Uterus (tissue), 4 donors: Measurements from ENCODE around the gene ZNF121. TPM values are rescaled to one million over a fixed set of nuclear protein-coding genes. Genes with fewer than 3 reads are reported as not detected.
"Not testable (repeated sequence)": the region's sequence is repeated elsewhere in the genome, so short reads cannot be mapped to it uniquely, and the experiment has no call there.

Source experiments
- DNase-seq, 2 donors: peaks; one replicate each; pipeline ENCODE4 v3.0.0-alpha.2; 2019 to 2020
- H3K27ac ChIP-seq, 2 donors: fragments of 200-600 bp; sonication (generic); 1 replicate in 1 of 2; 2 replicates in 1 of 2; pipeline ENCODE4 v1.5.1; 2016 to 2018
- H3K27me3 ChIP-seq, 2 donors: fragments of 200-600 bp; sonication (generic); one replicate each; pipeline ENCODE4 v1.5.1; 2018 to 2019; ENCODE audit warnings: control low read depth in 1 of 2
- H3K36me3 ChIP-seq, 2 donors: fragments of 200-600 bp; sonication (generic); one replicate each; pipeline ENCODE4 v1.5.1; 2019; ENCODE audit warnings: control low read depth in 1 of 2
- H3K4me1 ChIP-seq, 2 donors: fragments of 200-600 bp; sonication (generic); one replicate each; pipeline ENCODE4 v1.5.1; 2018 to 2019; ENCODE audit warnings: control low read depth in 1 of 2
- H3K4me3 ChIP-seq, 2 donors: fragments of 200-600 bp; sonication (generic); 1 replicate in 1 of 2; 2 replicates in 1 of 2; pipeline ENCODE4 v1.5.1; 2018 to 2019; ENCODE audit warnings: mild to moderate bottlenecking in 1 of 2
- H3K9me3 ChIP-seq, 2 donors: fragments of 200-600 bp; sonication (generic); one replicate each; pipeline ENCODE4 v1.5.1; 2019; ENCODE audit warnings: control low read depth in 1 of 2
- CTCF ChIP-seq, 4 experiments: fragments of 200-600 bp in 2 of 4; fragments of 450-650 bp in 2 of 4; sonication (generic) in 2 of 4; IDR thresholded peaks; one replicate each; pipeline ENCODE4 v1.5.1; 2016 to 2019; ENCODE audit warnings: antibody characterized with exemption in 4 of 4, mild to moderate bottlenecking in 2 of 4, moderate library complexity in 1 of 4
- POLR2A ChIP-seq, 2 donors: fragments of 450-650 bp; IDR thresholded peaks; one replicate each; pipeline ENCODE4 v1.6.1; 2016; ENCODE audit warnings: antibody characterized with exemption in 2 of 2, mild to moderate bottlenecking in 1 of 2, moderate library complexity in 1 of 2
- intact Hi-C: fragments of 100-400 bp; cut with DNase I; formaldehyde crosslinking; loops from one replicate; pipeline ENCODE4 v1.15.1; 2023; ENCODE audit warnings: low total_unique reads
- total RNA-seq, 4 donors: library from RNA; depleted of rRNA in 3 of 4; stranded (reverse); fragments of >200 nt in 3 of 4; gene quantifications; one replicate each; pipeline versions ENCODE4 v1.1.0 to v1.2.4, GENCODE V29; 2014 to 2023
- donor health status: DM: yes; HTN: yes; CAD: no.

The ZNF121 gene
- total RNA-seq, 4 donors from 2014 or later, result 17.4 to 76.7 (median 38.6) TPM

- peak; percentile 35 to 55 for DNase-seq
- H3K27me3 ChIP-seq, result no peaks in the 10 kb centered on the region
- intact Hi-C loops, result no loop called here
- no peaks in the 10 kb centered on the region for H3K9me3 ChIP-seq
- no peak overlapping the region for H3K4me3 ChIP-seq
- TF ChIP-seq POLR2A (IDR thresholded peaks at IDR 0.05), result no peak
- TF ChIP-seq CTCF (IDR thresholded peaks at IDR 0.05), result peak; percentile 24 to 57 (median 46)
- peaks cover 0 to 4% of the 10 kb centered on the region in 2 donors for H3K4me1 ChIP-seq
- no peak overlapping the region for H3K27ac ChIP-seq
- H3K36me3 ChIP-seq, result no peaks in the 10 kb centered on the region
Observed at GRCh38 chr19:9586764-9587163, 2.5 kb upstream of the ZNF121 start.

- H3K4me1 ChIP-seq, H3K36me3 ChIP-seq, DNase-seq, H3K27me3 ChIP-seq, H3K27ac ChIP-seq, intact Hi-C loops, H3K4me3 ChIP-seq: not testable (repeated sequence)
- H3K9me3 ChIP-seq, result peaks cover 0 to 22% of the 10 kb centered on the region in 2 donors
Observed at GRCh38 chr19:9582081-9582725, 2.1 kb downstream of the ZNF121 start.

- TF ChIP-seq POLR2A (IDR thresholded peaks at IDR 0.05), result no peak
- no peak for TF ChIP-seq CTCF (IDR thresholded peaks at IDR 0.05)
- no peak for DNase-seq
- intact Hi-C loops, result no loop called here
- Histone ChIP-seq H3K9me3 (peaks cover 0 to 36% of the 10 kb centered on the region in 2 donors), H3K4me1 (peaks cover 0 to 4% of the 10 kb centered on the region in 2 donors), H3K36me3 (no peaks in the 10 kb centered on the region), H3K27me3 (no peaks in the 10 kb centered on the region), H3K27ac (no peak overlapping the region), H3K4me3 (no peak overlapping the region)
Observed at GRCh38 chr19:9580728-9581127, 3.6 kb downstream of the ZNF121 start.

GRCh38 chr19:9570255-9570654 is 14.0 kb downstream of the ZNF121 start:
- Histone ChIP-seq H3K4me3 (no peak overlapping the region), H3K27me3 (no peaks in the 10 kb centered on the region), H3K9me3 (peaks cover 7 to 96% of the 10 kb centered on the region in 2 donors), H3K36me3 (peaks cover 0 to 3% of the 10 kb centered on the region in 2 donors), H3K27ac (no peak overlapping the region), H3K4me1 (no peaks in the 10 kb centered on the region)
- intact Hi-C loops, result loop anchor here (10.0 kb wide), 1 partner anchor 155 kb away; no protein-coding TSS in a partner anchor
- TF ChIP-seq CTCF (IDR thresholded peaks at IDR 0.05) (no peak), POLR2A (IDR thresholded peaks at IDR 0.05) (no peak)
- DNase-seq, result no peak

GRCh38 chr19:9566729-9567128 is 17.6 kb downstream of the ZNF121 start:
- H3K9me3 ChIP-seq, result peaks cover 7 to 96% of the 10 kb centered on the region in 2 donors
- no peaks in the 10 kb centered on the region for H3K27me3 ChIP-seq
- no peaks in the 10 kb centered on the region for H3K4me1 ChIP-seq
- no peak overlapping the region for H3K27ac ChIP-seq
- DNase-seq, result no peak
- no peak overlapping the region for H3K4me3 ChIP-seq
- no peak for TF ChIP-seq CTCF (IDR thresholded peaks at IDR 0.05)
- TF ChIP-seq POLR2A (IDR thresholded peaks at IDR 0.05), result no peak
- H3K36me3 ChIP-seq, result peaks cover 0 to 3% of the 10 kb centered on the region in 2 donors
- intact Hi-C loops, result no loop called here
